ENCODE measurements around the gene CGNL1. TPM values are rescaled to one million over a fixed set of nuclear protein-coding genes. Genes with fewer than 3 reads are reported as not detected.

Gene CGNL1
- total RNA-seq, 6 experiments from 2014 or later, result 23.6 to 54.5 (median 42.9) TPM

DNA sequence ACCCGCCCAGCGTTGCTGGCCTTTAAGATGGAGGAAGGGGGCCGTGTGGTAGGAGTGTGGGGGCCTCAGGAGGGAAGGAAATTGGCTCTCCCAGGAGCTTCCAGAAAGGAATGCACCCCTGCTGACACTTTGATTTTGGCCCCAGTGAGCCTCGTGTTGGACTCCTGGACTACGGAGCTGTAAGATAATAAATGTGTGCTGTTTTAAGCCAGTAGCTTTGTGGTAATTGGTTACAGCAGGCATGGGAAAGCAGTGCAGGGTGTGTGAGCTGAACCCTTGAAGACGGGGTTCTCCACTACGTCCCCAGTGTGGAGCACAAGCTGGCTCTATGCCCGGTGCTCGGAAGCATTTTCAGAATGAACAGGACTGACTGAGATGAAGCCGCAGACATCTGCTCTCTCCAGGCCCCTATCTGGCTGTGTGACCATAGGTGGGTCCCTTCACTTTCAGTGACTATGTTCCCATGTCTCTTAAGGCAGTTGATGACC, 22.9 kb upstream of the CGNL1 start:
- no peaks in the 10 kb centered on the region for H3K4me1 ChIP-seq
- intact Hi-C loops (cut with DNase I), result no loop called here
- DNase-seq, result no peak
- H3K27ac ChIP-seq, result no peak overlapping the region
- H3K4me3 ChIP-seq, result no peak overlapping the region
- no peak for TF ChIP-seq POLR2A (IDR thresholded peaks at IDR 0.05)
- no peak for TF ChIP-seq CTCF (IDR thresholded peaks at IDR 0.05)
- WGBS (ENCODE audit: insufficient coverage, low coverage, low lambda C conversion rate, missing lambda C conversion rate), result 64% methylated on average over 6 of the region's 10 CpGs
- no peaks in the 10 kb centered on the region for H3K9me3 ChIP-seq
- ATAC-seq, result peak in 1 of 4 donors; percentile 24
- H3K27me3 ChIP-seq, result no peaks in the 10 kb centered on the region
- no peaks in the 10 kb centered on the region for H3K36me3 ChIP-seq

- H3K4me3 ChIP-seq, result no peak overlapping the region
- 64% methylated on average over 5 of the region's 7 CpGs for WGBS (ENCODE audit: insufficient coverage, low coverage, low lambda C conversion rate, missing lambda C conversion rate)
- H3K4me1 ChIP-seq, result no peaks in the 10 kb centered on the region
- ATAC-seq, result no peak
- intact Hi-C loops (cut with DNase I), result no loop called here
- H3K36me3 ChIP-seq, result no peaks in the 10 kb centered on the region
- DNase-seq, result no peak
- no peak for TF ChIP-seq CTCF (IDR thresholded peaks at IDR 0.05)
- no peak for TF ChIP-seq POLR2A (IDR thresholded peaks at IDR 0.05)
- H3K9me3 ChIP-seq, result no peaks in the 10 kb centered on the region
- no peak overlapping the region for H3K27ac ChIP-seq
- no peaks in the 10 kb centered on the region for H3K27me3 ChIP-seq
These were observed 21.7 kb upstream of the CGNL1 start for GRCh38 chr15:57354436-57355123.

DNA sequence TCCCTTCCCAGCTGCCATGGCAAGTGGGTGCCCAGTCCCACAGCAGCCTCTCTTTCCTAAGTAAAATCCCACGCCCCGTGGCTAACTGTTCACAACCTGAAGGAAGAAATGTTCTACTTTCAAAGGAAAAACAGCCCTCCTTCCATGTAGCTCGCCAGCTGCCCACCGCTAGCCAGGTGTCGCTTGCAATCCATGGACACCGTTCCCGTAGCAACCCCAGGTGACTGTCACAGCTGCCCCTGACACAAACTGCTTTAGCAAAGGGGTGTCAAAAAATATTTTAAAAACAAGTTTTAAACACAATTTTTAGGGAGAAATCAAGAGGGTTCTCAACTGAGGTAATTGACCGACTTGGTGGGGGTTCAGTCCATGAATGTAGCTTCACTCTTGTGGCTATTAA, 21.0 kb upstream of the CGNL1 start:
- H3K4me1 ChIP-seq, result peaks cover 0 to 6% (median 0%) of the 10 kb centered on the region in 4 donors
- no peaks in the 10 kb centered on the region for H3K36me3 ChIP-seq
- no peak overlapping the region for H3K27ac ChIP-seq
- no peak overlapping the region for H3K4me3 ChIP-seq
- H3K27me3 ChIP-seq, result no peaks in the 10 kb centered on the region
- no peak for DNase-seq
- ATAC-seq, result no peak
- intact Hi-C loops (cut with DNase I), result no loop called here
- WGBS (ENCODE audit: insufficient coverage, low coverage, low lambda C conversion rate, missing lambda C conversion rate), result 98% methylated on average over 6 of the region's 8 CpGs
- TF ChIP-seq CTCF (IDR thresholded peaks at IDR 0.05) (no peak), POLR2A (IDR thresholded peaks at IDR 0.05) (no peak)
- no peaks in the 10 kb centered on the region for H3K9me3 ChIP-seq

DNA sequence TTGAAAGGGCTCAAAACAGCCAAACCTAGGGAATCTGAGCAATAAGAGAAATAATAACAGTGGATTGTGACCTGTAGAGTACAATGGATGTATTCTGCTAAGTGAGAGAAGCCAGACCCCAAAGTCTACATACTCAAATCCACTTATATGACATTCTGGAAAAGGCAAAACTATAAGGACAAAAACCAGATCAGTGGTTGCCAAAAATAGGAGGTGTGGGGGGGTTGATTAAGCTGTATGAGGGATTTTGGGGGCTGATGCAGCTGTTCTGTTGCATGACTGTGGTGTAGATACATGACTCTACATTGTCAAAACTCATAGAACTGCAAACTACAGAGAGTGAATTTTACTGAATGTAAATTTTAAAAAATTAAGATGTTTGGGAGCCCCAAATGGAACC, 20.1 kb upstream of the CGNL1 start:
- no peak for ATAC-seq
- TF ChIP-seq POLR2A (IDR thresholded peaks at IDR 0.05), result no peak
- TF ChIP-seq CTCF (IDR thresholded peaks at IDR 0.05), result no peak
- Histone ChIP-seq H3K27me3 (no peaks in the 10 kb centered on the region), H3K4me3 (no peak overlapping the region), H3K36me3 (no peaks in the 10 kb centered on the region), H3K9me3 (no peaks in the 10 kb centered on the region), H3K27ac (no peak overlapping the region), H3K4me1 (peaks cover 0 to 7% (median 0%) of the 10 kb centered on the region in 4 donors)
- intact Hi-C loops (cut with DNase I), result no loop called here
- no peak for DNase-seq
